ES-I3 (cell line): ENCODE data around the gene DSCAM.

Experiments used
- H3K36me3 ChIP-seq: 2 replicates; pipeline ENCODE4 v1.6.1; 2013; ENCODE audit warnings: mild to moderate bottlenecking, low read length, control low read depth, moderate library complexity; ENCODE audit not compliant: insufficient read depth
- H3K4me1 ChIP-seq: 2 replicates; pipeline ENCODE4 v1.6.1; 2013; ENCODE audit warnings: mild to moderate bottlenecking, control low read depth, low read length; ENCODE audit not compliant: insufficient read depth
- H3K9ac ChIP-seq: 2 replicates; pipeline ENCODE4 v1.6.1; 2013; ENCODE audit warnings: low read depth, mild to moderate bottlenecking, low read length, moderate library complexity
- H3K9me3 ChIP-seq: 2 replicates; pipeline ENCODE4 v1.6.1; 2013; ENCODE audit warnings: mild to moderate bottlenecking, low read length, moderate library complexity; ENCODE audit not compliant: control insufficient read depth, insufficient read depth

Gene DSCAM

DNA sequence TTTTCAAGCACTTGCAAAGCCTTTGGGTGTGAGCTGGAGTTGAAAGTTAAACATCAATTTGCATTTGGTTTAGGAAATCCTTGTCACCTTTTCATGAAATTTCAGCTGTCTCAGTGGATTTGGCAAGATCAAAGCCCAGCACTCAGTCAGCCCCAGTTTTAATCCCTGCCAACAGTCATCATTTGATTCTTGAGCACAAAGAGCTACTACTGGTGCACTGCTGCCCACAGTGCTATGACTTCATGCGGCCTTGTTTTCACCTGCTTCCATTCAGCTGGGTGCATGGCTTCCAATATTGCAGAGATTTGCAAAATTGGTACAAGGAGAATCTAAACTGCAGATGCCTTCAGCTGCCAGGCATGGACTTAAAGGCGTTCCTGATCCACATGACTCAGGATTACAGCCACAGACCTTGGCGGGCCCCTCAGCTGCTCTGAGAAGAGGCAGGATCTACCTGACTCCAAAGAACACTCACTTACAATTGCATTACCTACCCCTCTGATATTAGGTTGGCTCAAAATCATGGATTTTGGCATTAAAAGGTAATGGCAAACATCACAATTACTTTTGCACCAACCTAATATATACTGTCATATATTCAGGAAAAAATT, 259.1 kb downstream of the DSCAM start:
- Histone ChIP-seq H3K9me3 (no peaks in the 10 kb centered on the region), H3K9ac (no peak overlapping the region), H3K36me3 (no peaks in the 10 kb centered on the region), H3K4me1 (no peaks in the 10 kb centered on the region)

DNA sequence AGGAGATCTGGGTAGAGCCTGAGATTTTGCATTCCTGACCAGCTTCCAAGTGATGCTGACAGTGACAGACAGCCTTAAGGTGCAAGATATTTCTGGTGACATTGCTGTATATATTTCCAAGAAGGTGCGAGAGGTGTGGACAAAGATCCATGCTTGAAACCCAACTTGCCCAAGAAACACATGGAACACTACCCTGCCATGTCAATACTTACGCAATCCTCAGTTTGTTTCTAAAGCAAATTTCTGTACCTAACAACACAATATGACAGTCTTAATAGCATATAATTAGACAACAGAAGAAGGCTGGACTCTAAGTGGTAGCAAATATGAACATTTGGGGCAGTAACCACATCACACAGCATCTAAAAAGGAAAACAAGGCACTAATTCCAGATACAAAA, 260.4 kb downstream of the DSCAM start:
- no peaks in the 10 kb centered on the region for H3K4me1 ChIP-seq
- no peak overlapping the region for H3K9ac ChIP-seq
- no peaks in the 10 kb centered on the region for H3K9me3 ChIP-seq
- H3K36me3 ChIP-seq, result no peaks in the 10 kb centered on the region

DNA sequence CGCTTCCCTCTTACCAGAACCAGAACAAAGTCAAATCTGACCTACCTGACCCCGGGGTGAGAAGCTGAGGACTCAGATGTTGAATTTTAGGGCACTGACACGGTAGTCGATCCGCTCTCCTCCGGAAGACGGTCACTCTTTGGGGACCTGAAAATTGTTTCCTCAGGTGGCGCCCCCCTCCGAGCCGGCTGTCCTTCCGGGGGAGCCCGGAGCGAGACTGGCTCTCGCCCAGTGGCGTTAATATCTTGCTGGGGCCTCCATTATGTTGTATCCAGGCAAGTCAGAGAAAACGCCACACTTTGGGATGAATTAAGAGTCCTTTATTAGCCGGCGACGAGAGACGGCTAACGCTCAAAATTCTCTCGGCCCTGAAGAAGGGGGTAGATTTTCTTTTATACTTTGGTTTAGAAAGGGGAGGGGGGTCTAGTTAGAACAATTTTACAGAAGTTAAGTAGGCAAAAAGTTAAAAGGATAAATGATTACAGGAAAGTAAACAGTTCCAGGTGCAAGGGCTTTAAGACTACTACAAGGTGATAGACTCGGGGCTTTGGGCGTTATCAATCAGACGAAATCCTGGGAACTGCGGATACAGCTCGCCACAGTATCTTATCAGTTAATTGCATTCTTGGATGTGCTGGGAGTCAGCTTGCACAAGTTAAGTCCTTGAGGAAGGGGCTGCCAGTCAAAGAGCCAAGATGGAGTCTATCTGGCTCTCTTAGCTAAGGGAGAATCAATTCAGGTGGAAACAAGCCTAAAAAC, 269.5 kb downstream of the DSCAM start:
- Histone ChIP-seq H3K9ac (no peak overlapping the region), H3K9me3 (no peaks in the 10 kb centered on the region), H3K4me1 (no peaks in the 10 kb centered on the region; the same call in 1 of the 2 replicates), H3K36me3 (no peaks in the 10 kb centered on the region)

DNA sequence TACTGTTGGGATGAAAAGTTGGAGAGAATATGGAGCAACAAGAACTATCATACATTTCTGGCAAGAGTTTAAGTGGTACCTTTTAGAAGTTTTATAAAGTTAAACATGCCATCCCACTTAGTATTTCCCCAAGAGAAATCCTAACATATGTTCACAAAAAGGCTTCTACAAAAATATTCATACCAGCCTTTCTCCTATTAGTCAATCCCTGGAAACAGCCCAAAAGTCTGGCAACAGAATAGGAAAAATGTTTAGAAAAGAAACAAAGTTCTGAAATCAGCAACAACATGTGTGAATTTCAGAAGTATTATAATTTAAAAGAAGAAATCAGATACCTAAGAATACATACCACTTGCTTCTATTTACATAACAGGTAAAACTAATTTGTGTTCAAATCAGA, 271.0 kb downstream of the DSCAM start:
- Histone ChIP-seq H3K9ac (no peak overlapping the region), H3K4me1 (no peaks in the 10 kb centered on the region; the same call in 1 of the 2 replicates), H3K9me3 (no peaks in the 10 kb centered on the region), H3K36me3 (no peaks in the 10 kb centered on the region)

DNA sequence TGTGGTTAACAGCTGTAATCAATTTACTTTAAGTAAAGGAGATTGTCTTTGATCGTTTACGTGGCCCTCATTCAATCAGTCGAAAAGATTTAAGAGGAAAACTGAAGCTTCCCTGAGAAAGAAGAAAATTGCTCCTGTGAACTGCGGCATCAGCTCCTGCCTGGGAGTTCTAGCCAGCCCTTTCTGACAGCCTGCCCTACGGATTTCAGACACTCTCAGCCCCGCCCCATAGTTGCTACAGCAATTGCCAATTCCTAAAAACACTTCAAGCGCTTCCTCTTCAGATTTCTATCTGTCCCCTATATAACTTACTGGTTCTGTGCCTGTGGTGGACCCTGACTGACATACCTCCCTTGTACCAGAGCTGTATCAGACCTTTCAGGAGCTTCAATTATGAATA, 277.6 kb downstream of the DSCAM start:
- no peak overlapping the region for H3K9ac ChIP-seq
- no peaks in the 10 kb centered on the region; the same call in 1 of the 2 replicates for H3K9me3 ChIP-seq
- H3K4me1 ChIP-seq, result no peaks in the 10 kb centered on the region
- no peaks in the 10 kb centered on the region for H3K36me3 ChIP-seq

DNA sequence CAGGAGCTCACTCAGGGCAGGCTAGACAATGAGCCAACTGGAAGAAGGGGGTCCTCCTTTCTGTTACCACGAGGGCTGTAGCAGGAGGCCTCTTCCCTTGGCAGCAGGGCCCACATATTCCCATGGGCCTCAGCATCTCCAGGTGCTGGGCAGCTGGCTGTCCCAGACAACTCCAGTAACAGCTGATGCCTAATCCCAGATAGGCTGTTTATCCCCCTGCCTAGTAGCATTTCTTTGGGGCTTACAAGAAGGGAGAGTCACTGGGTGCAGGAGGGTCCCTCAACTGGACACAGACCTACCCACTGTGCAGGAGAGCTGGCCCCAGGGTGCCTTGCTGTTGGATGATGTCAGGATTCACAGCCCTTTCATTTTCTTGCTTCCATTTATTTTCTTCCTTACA, 278.2 kb downstream of the DSCAM start:
- H3K9me3 ChIP-seq, result no peaks in the 10 kb centered on the region; the same call in 1 of the 2 replicates
- H3K4me1 ChIP-seq, result no peaks in the 10 kb centered on the region
- no peak overlapping the region for H3K9ac ChIP-seq
- no peaks in the 10 kb centered on the region for H3K36me3 ChIP-seq

DNA sequence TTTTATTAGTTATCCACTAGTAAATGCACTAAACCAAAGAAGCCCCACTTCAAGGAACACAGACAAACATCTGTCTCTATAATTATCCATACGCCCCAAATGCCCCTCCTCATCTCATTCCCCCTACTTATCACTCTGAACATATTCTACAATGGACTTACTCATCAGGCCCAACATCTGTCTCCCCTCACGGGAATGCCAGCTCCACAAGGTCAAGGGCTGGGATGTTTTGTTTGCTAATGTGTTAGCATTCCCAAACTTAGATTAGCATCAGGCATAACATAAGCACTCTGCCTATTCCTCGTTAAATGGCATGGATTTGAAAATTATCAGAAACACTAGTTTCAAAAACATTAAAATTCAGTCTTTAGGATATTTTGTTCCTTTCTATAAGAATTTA, 279.5 kb downstream of the DSCAM start:
- no peaks in the 10 kb centered on the region for H3K36me3 ChIP-seq
- H3K9me3 ChIP-seq, result no peaks in the 10 kb centered on the region; the same call in 1 of the 2 replicates
- H3K9ac ChIP-seq, result no peak overlapping the region
- H3K4me1 ChIP-seq, result no peaks in the 10 kb centered on the region

DNA sequence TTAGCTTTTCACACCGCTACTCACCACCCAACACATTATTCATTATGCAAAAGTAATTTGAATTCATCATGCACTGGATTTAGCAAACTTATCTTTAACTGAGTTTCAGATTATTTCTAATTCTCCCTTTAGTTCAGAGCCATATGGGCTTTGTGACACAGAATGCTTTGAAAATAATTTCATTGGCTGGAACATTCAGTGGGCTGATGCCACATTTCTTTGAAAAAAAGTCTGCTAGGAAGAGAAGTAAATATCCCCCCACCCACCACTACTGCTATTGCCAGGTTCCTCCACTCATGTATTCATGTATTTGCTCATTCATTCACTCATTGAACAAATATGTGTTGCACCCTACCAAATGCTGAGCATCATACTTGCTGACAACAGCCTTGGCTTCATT, 280.5 kb downstream of the DSCAM start:
- Histone ChIP-seq H3K9me3 (no peaks in the 10 kb centered on the region; the same call in 1 of the 2 replicates), H3K36me3 (no peaks in the 10 kb centered on the region), H3K9ac (no peak overlapping the region)

DNA sequence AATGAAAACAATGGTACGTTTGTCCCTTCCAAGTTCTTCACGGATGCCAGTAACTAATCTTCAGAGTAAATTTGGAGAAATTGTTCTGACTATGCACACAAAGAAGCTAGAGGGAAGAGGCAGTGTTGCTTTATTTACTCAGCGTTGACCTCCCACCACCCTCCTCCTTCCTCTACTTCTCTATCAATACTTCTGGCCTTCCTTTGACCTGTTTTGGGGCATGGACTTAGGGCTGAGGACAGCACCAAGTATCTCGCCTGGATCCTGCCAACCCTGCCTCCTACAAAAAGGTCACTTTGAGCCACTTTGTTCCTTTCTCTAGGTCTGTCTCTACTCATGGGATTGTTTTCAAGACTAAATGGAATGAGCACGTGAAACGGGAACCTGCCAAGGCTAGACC, 282.6 kb downstream of the DSCAM start:
- no peaks in the 10 kb centered on the region; the same call in 1 of the 2 replicates for H3K9me3 ChIP-seq
- no peaks in the 10 kb centered on the region for H3K36me3 ChIP-seq
- H3K9ac ChIP-seq, result no peak overlapping the region
- no peaks in the 10 kb centered on the region for H3K4me1 ChIP-seq

More for the DNA sequence above, 280.5 kb downstream of the DSCAM start:
- no peaks in the 10 kb centered on the region for H3K4me1 ChIP-seq

DNA sequence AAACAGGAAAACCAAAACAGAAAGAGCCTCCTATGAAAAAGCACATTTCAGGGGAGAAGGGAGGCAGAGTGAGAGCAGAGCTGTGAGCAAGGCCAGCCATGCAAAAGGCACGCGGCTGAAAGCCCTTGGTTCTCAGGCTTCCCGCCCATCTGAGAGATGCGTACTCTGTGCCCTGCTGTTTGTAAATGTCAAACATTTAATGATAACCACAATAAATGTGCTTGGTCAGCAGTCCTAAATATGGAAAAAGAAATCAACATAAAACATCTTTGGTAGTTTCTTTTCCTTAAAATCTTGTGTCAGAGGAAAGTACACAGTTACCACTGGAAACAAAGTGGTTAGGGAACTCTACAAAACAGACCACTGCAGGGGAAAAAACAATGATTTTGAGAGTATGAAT, 283.1 kb downstream of the DSCAM start:
- no peak overlapping the region for H3K9ac ChIP-seq
- H3K4me1 ChIP-seq, result no peaks in the 10 kb centered on the region
- H3K36me3 ChIP-seq, result no peaks in the 10 kb centered on the region
- no peaks in the 10 kb centered on the region; the same call in 1 of the 2 replicates for H3K9me3 ChIP-seq

DNA sequence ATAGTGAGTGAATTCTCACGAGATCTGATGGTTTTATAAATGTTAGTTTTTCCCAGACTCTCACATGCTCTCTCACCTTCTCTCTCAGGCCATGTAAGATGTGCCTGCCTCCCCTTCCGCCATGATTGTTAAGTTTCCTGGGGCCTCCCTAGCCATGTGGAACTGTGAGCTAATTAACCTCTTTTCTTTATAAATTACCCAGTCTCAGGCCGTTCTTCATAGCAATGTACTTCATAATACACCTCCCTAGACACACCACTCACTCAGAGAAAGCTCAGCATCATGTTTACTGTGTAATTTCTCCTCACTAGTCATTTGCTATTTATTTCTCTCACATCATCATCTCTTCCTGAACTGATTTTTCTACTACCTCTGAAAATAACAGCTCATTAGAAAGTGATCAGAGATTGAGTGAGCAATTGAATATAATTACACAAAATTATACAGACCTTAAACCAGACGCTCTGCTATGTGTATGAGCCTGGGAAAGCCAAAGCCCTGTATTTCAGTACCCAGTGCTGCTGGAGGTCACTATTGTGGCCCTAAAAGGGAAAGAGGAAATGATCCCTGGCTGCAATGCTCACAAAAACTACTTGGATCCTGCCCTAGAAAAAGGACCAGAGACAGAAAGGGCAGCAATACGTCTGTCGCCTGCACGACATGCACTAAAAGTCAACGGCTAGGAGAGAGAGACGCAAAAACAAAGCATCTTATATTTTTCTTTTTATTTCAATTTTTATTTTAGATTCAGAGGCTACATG, 284.5 kb downstream of the DSCAM start:
- Histone ChIP-seq H3K9me3 (no peaks in the 10 kb centered on the region), H3K36me3 (no peaks in the 10 kb centered on the region), H3K9ac (no peak overlapping the region), H3K4me1 (no peaks in the 10 kb centered on the region)

DNA sequence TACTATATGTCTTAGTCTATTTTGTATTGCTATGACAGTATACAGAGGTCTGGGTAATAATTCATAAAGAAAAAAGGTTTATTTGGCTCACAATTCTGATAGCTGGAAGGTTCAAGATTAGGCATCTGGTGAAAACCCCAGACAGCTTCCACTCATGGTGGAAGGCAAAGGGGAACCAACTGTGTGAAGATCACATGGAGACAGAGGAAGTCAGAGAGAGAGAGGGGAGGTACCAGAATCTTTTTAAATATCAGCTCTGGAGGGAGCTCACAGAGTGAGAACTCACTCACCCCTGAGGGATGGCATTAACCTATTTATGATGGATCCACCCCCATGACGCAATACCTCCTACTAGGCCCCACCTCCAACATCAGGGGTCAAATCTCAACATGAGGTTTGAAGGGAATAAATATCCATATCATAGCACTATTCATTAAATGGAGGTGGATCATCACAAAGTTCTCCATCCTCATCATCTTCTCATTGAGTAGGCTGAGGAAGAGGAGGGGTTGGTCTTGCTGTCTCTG, 290.5 kb downstream of the DSCAM start:
- Histone ChIP-seq H3K36me3 (no peaks in the 10 kb centered on the region), H3K4me1 (no peaks in the 10 kb centered on the region), H3K9me3 (no peaks in the 10 kb centered on the region), H3K9ac (no peak overlapping the region)

DNA sequence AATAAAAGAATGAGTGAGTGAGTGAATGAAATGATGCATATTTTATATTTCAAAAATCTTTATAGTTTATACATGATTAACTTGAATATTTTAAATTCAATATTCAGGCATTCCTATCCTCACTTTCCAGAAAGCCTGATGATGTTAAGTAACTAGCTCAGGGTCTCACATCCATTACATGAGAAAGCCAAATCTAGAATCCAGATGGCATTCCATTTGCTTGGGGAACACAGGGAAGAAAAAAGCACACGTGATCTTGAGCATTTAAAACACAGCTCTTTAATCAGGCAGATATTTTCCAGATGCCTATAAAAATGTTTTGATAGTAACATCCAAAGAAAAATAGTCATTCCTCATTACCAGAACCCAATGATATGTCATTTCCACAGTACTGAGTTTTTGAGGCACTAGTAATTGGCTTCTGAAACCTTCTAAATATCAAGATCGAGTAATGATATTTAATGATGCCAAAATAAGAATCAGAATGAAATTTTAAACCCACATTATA, 291.9 kb downstream of the DSCAM start:
- Histone ChIP-seq H3K36me3 (no peaks in the 10 kb centered on the region), H3K9me3 (no peaks in the 10 kb centered on the region), H3K4me1 (no peaks in the 10 kb centered on the region), H3K9ac (no peak overlapping the region)

DNA sequence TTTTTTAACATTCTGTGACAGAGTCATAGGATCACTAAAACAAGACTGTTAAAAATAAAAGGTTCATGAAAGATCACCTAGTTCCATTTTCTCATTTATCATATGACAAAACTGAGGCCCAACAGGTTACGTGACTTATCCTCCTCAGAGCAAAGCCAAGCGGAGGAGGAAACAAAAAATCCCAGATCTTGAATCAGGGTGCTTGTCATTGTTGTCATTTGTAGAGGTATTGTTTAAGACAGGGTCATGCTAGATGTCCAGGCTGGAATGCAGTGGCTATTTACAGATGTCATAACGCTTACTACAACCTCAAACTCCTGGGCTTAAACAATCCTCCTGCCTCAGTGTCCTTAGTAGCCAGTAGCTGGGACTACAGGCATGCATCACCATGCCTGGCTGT, 293.2 kb downstream of the DSCAM start:
- Histone ChIP-seq H3K9ac (no peak overlapping the region), H3K9me3 (no peaks in the 10 kb centered on the region), H3K36me3 (no peaks in the 10 kb centered on the region), H3K4me1 (no peaks in the 10 kb centered on the region)
